ENCODE data around the gene INPP4A.

DNA sequence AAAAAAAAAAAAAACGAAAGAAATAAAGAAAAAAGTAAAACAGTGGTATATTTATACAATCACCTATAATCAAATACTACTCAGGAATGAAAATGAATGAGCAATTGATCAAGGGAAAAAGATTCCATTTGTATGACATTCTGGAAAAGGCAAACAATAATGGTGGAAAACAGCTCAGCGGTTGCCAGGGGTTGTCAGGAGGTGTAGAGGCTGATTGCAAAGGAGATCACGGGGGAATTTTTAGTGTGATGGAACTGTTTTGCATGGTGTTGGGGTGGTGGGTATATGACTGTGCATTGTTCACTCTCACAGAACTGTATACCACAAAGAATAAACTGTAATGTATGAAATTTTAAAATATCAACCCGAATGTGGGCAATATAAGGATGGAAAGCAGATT, 45.5 kb upstream of the INPP4A start:
- TF ChIP-seq, protein P1, sequence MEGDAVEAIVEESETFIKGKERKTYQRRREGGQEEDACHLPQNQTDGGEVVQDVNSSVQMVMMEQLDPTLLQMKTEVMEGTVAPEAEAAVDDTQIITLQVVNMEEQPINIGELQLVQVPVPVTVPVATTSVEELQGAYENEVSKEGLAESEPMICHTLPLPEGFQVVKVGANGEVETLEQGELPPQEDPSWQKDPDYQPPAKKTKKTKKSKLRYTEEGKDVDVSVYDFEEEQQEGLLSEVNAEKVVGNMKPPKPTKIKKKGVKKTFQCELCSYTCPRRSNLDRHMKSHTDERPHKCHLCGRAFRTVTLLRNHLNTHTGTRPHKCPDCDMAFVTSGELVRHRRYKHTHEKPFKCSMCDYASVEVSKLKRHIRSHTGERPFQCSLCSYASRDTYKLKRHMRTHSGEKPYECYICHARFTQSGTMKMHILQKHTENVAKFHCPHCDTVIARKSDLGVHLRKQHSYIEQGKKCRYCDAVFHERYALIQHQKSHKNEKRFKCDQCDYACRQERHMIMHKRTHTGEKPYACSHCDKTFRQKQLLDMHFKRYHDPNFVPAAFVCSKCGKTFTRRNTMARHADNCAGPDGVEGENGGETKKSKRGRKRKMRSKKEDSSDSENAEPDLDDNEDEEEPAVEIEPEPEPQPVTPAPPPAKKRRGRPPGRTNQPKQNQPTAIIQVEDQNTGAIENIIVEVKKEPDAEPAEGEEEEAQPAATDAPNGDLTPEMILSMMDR (IDR thresholded peaks at IDR 0.05): no peak
- TF ChIP-seq POLR2AphosphoS5 (IDR thresholded peaks at IDR 0.05): no peak
- TF ChIP-seq POLR2A (IDR thresholded peaks at IDR 0.05): no peak
- TF ChIP-seq EP300 (IDR thresholded peaks at IDR 0.05): no peak
